ENCODE data around the gene RCHY1. TPM values are rescaled to one million over a fixed set of nuclear protein-coding genes. Genes with fewer than 3 reads are reported as not detected.

The RCHY1 gene
- total and polyA plus RNA-seq, 2 experiments from 2014 or later, result 42.9 to 46.5 TPM

DNA sequence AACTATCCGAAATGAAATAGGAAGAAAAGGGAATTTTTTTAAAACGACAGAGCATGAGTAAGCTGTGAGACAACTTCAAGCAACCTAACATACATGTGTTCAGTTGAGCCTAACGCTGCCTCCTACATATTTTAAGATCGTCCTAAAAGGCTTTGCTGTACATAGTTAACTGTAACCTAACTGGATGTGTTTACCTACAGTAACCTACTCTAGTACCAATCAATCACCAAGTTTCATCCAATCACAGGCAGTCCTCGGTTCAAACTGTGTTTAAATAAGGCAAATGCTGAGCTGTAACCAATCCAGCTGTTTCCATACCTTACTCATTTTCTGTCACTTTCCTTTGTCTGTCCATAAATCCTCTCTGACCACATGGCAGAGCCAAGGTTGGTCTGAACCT, 17.1 kb downstream of the RCHY1 start (continued):
- TF ChIP-seq, protein P1, sequence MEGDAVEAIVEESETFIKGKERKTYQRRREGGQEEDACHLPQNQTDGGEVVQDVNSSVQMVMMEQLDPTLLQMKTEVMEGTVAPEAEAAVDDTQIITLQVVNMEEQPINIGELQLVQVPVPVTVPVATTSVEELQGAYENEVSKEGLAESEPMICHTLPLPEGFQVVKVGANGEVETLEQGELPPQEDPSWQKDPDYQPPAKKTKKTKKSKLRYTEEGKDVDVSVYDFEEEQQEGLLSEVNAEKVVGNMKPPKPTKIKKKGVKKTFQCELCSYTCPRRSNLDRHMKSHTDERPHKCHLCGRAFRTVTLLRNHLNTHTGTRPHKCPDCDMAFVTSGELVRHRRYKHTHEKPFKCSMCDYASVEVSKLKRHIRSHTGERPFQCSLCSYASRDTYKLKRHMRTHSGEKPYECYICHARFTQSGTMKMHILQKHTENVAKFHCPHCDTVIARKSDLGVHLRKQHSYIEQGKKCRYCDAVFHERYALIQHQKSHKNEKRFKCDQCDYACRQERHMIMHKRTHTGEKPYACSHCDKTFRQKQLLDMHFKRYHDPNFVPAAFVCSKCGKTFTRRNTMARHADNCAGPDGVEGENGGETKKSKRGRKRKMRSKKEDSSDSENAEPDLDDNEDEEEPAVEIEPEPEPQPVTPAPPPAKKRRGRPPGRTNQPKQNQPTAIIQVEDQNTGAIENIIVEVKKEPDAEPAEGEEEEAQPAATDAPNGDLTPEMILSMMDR (conservative IDR thresholded peaks at IDR 0.05; ENCODE audit: low read depth in 2 of 2), result no peak
- TF ChIP-seq JUNB (IDR thresholded peaks at IDR 0.05; ENCODE audit: unreplicated experiment) (no peak), STAT1 (IDR thresholded peaks at IDR 0.05; ENCODE audit: unreplicated experiment) (no peak), CREB1 (CRISPR knock-in tag; IDR thresholded peaks at IDR 0.05; ENCODE audit: low read depth) (no peak)
- TF ChIP-seq, protein P2, sequence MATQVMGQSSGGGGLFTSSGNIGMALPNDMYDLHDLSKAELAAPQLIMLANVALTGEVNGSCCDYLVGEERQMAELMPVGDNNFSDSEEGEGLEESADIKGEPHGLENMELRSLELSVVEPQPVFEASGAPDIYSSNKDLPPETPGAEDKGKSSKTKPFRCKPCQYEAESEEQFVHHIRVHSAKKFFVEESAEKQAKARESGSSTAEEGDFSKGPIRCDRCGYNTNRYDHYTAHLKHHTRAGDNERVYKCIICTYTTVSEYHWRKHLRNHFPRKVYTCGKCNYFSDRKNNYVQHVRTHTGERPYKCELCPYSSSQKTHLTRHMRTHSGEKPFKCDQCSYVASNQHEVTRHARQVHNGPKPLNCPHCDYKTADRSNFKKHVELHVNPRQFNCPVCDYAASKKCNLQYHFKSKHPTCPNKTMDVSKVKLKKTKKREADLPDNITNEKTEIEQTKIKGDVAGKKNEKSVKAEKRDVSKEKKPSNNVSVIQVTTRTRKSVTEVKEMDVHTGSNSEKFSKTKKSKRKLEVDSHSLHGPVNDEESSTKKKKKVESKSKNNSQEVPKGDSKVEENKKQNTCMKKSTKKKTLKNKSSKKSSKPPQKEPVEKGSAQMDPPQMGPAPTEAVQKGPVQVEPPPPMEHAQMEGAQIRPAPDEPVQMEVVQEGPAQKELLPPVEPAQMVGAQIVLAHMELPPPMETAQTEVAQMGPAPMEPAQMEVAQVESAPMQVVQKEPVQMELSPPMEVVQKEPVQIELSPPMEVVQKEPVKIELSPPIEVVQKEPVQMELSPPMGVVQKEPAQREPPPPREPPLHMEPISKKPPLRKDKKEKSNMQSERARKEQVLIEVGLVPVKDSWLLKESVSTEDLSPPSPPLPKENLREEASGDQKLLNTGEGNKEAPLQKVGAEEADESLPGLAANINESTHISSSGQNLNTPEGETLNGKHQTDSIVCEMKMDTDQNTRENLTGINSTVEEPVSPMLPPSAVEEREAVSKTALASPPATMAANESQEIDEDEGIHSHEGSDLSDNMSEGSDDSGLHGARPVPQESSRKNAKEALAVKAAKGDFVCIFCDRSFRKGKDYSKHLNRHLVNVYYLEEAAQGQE (IDR thresholded peaks at IDR 0.05; ENCODE audit: unreplicated experiment), result no peak
- TF ChIP-seq, protein P3, sequence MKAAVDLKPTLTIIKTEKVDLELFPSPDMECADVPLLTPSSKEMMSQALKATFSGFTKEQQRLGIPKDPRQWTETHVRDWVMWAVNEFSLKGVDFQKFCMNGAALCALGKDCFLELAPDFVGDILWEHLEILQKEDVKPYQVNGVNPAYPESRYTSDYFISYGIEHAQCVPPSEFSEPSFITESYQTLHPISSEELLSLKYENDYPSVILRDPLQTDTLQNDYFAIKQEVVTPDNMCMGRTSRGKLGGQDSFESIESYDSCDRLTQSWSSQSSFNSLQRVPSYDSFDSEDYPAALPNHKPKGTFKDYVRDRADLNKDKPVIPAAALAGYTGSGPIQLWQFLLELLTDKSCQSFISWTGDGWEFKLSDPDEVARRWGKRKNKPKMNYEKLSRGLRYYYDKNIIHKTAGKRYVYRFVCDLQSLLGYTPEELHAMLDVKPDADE (IDR thresholded peaks at IDR 0.05), result no peak

DNA sequence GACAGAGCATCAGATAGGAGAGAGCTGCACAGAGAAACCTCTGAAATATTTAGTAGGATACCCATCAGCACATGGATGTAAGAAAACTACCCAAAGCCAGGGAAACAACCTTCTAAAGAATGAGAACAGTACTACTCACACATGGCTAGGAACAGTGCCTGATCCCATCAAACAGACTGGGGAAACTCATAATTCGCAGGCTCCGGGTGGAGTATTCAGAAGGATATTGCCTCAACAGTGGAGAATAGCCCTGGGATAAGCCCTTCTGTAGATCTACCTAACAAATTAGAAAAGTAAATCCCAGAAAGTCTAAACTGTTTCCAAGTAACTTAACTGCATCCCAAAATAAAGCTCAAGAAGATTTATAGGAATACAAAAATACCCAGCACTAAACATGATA, 17.8 kb downstream of the RCHY1 start:
- Histone ChIP-seq H3F3A (replicated peaks; ENCODE audit: low read depth) (no peaks in the 10 kb centered on the region), H4K20me1 (replicated peaks; ENCODE audit: insufficient read depth) (peaks cover 15% of the 10 kb centered on the region), H3K79me2 (replicated peaks; ENCODE audit: insufficient read depth) (peaks cover 46% of the 10 kb centered on the region), H3K4me3 (no peak overlapping the region), H3K36me3 (ENCODE audit: insufficient read depth) (peaks cover 3% of the 10 kb centered on the region; the same call in 1 of the 2 replicates), H2AFZ (no peak overlapping the region), H3K9me2 (ENCODE audit: insufficient read depth) (no peaks in the 10 kb centered on the region), H3K27ac (ENCODE audit: low read depth) (no peak overlapping the region), H3K27me3 (ENCODE audit: insufficient read depth) (no peaks in the 10 kb centered on the region), H3K4me2 (no peak overlapping the region), H3K4me1 (ENCODE audit: insufficient read depth) (no peaks in the 10 kb centered on the region)
- DNase-seq (ENCODE audit: low spot score) (no peak), ATAC-seq (no peak)
- Mint-ChIP-seq H3K27ac (no peak overlapping the region), H3K4me1 (no peaks in the 10 kb centered on the region), H3K27me3 (ENCODE audit: insufficient read depth, low read depth, poor library complexity) (peaks cover 2% of the 10 kb centered on the region), H3K4me3 (no peak overlapping the region), H3K36me3 (ENCODE audit: low read depth) (peaks cover 31% of the 10 kb centered on the region), H3K9me3 (peaks cover 2% of the 10 kb centered on the region; the same call in 1 of the 3 replicates)
- TF ChIP-seq ZNF114 (CRISPR knock-in tag; IDR thresholded peaks at IDR 0.05), result no peak
- TF ChIP-seq EZH2phosphoT487 (IDR thresholded peaks at IDR 0.05; ENCODE audit: unreplicated experiment), result no peak
- no peak for TF ChIP-seq NANOG (IDR thresholded peaks at IDR 0.05; ENCODE audit: borderline replicate concordance)
- no peak for TF ChIP-seq JUNB (IDR thresholded peaks at IDR 0.05; ENCODE audit: unreplicated experiment)
- no peak for TF ChIP-seq CREB1 (CRISPR knock-in tag; IDR thresholded peaks at IDR 0.05; ENCODE audit: low read depth)
- no peak for TF ChIP-seq STAT1 (IDR thresholded peaks at IDR 0.05; ENCODE audit: unreplicated experiment)
- TF ChIP-seq, protein P1 (conservative IDR thresholded peaks at IDR 0.05; ENCODE audit: low read depth in 2 of 2), result no peak
- no peak for TF ChIP-seq ZNF331 (CRISPR knock-in tag; IDR thresholded peaks at IDR 0.05; ENCODE audit: low read depth)
- TF ChIP-seq, protein P3 (IDR thresholded peaks at IDR 0.05), result no peak
